ENCODE measurements around the gene ZNHIT2. TPM values are rescaled to one million over a fixed set of nuclear protein-coding genes. Genes with fewer than 3 reads are reported as not detected.

The ZNHIT2 gene
- total and polyA plus RNA-seq, 2 of the 13 experiments (the other 11 are each of a cell fraction or from before 2014, with no cell fraction given), result 1.1 to 6.5 TPM

DNA sequence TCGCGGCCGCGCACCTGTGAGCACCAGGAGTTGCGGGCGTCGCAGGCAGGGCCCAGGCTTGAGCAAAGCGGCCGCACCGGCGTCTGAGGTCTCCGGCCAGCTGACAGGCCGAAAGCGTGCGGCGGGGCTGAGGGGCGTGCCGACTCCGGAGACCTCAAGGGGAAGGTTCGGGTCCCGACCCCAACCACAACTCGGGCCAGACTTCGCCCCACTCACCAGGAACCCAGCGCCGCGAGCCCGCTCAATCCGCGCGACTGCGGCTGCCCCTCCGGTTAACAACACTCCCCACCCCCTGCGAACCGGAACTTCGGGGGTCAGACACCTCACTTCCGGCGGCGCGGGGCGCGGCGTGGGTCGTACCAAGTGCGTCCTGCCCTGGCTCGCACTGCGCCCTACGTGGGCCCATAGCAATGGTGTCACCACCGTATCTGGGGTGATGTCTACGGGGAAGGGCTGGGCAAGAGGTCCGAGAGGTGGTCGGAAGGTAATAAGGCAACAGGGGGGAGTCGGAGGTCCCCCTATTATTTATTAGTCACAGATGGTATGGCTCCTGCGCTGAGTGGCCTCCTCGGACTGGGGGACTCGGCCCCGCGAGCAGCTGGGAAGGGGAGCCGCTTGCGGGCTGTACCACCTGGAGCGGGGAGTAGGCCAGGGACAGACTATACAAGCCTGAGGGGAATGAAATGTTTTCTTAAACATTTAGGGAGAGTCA lies 16.9 kb upstream of the ZNHIT2 start, which contains the start of gene SYVN1 (continued):
- no peak for TF ChIP-seq ZNF614 (CRISPR knock-in tag; IDR thresholded peaks at IDR 0.05; ENCODE audit: borderline replicate concordance)
- TF ChIP-seq ZFP90 (CRISPR knock-in tag; IDR thresholded peaks at IDR 0.05; ENCODE audit: borderline replicate concordance), result peak; percentile 64
- TF ChIP-seq, protein P1, sequence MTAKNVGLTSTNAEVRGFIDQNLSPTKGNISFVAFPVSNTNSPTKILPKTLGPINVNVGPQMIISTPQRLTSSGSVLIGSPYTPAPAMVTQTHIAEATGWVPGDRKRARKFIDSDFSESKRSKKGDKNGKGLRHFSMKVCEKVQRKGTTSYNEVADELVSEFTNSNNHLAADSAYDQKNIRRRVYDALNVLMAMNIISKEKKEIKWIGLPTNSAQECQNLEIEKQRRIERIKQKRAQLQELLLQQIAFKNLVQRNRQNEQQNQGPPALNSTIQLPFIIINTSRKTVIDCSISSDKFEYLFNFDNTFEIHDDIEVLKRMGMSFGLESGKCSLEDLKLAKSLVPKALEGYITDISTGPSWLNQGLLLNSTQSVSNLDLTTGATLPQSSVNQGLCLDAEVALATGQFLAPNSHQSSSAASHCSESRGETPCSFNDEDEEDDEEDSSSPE (CRISPR knock-in tag; IDR thresholded peaks at IDR 0.05), result peak; percentile 53; the same call in 1 of the 2 replicates
- TF ChIP-seq, protein P2, sequence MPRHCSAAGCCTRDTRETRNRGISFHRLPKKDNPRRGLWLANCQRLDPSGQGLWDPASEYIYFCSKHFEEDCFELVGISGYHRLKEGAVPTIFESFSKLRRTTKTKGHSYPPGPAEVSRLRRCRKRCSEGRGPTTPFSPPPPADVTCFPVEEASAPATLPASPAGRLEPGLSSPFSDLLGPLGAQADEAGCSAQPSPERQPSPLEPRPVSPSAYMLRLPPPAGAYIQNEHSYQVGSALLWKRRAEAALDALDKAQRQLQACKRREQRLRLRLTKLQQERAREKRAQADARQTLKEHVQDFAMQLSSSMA (CRISPR knock-in tag; IDR thresholded peaks at IDR 0.05), result peak; percentile 46; the same call in 1 of the 2 replicates
- no peak for TF ChIP-seq LCORL (IDR thresholded peaks at IDR 0.05)
- TF ChIP-seq LCORL (CRISPR knock-in tag; IDR thresholded peaks at IDR 0.05), result peak; percentile 51; the same call in 1 of the 2 replicates
- TF ChIP-seq NCOA2 (CRISPR knock-in tag; IDR thresholded peaks at IDR 0.05), result no peak; the same call in 1 of the 2 replicates
- TF ChIP-seq MYNN (CRISPR knock-in tag; IDR thresholded peaks at IDR 0.05; ENCODE audit: low read depth), result no peak
- TF ChIP-seq ZNF432 (CRISPR knock-in tag; IDR thresholded peaks at IDR 0.05; ENCODE audit: borderline replicate concordance), result no peak
- TF ChIP-seq, protein P3, sequence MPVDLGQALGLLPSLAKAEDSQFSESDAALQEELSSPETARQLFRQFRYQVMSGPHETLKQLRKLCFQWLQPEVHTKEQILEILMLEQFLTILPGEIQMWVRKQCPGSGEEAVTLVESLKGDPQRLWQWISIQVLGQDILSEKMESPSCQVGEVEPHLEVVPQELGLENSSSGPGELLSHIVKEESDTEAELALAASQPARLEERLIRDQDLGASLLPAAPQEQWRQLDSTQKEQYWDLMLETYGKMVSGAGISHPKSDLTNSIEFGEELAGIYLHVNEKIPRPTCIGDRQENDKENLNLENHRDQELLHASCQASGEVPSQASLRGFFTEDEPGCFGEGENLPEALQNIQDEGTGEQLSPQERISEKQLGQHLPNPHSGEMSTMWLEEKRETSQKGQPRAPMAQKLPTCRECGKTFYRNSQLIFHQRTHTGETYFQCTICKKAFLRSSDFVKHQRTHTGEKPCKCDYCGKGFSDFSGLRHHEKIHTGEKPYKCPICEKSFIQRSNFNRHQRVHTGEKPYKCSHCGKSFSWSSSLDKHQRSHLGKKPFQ (CRISPR knock-in tag; IDR thresholded peaks at IDR 0.05; ENCODE audit: insufficient replicate concordance), result no peak
- TF ChIP-seq ZNF567 (CRISPR knock-in tag; IDR thresholded peaks at IDR 0.05; ENCODE audit: borderline replicate concordance), result no peak
- TF ChIP-seq, protein P4, sequence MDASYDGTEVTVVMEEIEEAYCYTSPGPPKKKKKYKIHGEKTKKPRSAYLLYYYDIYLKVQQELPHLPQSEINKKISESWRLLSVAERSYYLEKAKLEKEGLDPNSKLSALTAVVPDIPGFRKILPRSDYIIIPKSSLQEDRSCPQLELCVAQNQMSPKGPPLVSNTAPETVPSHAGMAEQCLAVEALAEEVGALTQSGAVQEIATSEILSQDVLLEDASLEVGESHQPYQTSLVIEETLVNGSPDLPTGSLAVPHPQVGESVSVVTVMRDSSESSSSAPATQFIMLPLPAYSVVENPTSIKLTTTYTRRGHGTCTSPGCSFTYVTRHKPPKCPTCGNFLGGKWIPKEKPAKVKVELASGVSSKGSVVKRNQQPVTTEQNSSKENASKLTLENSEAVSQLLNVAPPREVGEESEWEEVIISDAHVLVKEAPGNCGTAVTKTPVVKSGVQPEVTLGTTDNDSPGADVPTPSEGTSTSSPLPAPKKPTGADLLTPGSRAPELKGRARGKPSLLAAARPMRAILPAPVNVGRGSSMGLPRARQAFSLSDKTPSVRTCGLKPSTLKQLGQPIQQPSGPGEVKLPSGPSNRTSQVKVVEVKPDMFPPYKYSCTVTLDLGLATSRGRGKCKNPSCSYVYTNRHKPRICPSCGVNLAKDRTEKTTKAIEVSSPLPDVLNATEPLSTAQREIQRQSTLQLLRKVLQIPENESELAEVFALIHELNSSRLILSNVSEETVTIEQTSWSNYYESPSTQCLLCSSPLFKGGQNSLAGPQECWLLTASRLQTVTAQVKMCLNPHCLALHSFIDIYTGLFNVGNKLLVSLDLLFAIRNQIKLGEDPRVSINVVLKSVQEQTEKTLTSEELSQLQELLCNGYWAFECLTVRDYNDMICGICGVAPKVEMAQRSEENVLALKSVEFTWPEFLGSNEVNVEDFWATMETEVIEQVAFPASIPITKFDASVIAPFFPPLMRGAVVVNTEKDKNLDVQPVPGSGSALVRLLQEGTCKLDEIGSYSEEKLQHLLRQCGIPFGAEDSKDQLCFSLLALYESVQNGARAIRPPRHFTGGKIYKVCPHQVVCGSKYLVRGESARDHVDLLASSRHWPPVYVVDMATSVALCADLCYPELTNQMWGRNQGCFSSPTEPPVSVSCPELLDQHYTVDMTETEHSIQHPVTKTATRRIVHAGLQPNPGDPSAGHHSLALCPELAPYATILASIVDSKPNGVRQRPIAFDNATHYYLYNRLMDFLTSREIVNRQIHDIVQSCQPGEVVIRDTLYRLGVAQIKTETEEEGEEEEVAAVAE (CRISPR knock-in tag; IDR thresholded peaks at IDR 0.05; ENCODE audit: borderline replicate concordance), result peak; percentile 56; the same call in 1 of the 2 replicates
- TF ChIP-seq, protein P5, sequence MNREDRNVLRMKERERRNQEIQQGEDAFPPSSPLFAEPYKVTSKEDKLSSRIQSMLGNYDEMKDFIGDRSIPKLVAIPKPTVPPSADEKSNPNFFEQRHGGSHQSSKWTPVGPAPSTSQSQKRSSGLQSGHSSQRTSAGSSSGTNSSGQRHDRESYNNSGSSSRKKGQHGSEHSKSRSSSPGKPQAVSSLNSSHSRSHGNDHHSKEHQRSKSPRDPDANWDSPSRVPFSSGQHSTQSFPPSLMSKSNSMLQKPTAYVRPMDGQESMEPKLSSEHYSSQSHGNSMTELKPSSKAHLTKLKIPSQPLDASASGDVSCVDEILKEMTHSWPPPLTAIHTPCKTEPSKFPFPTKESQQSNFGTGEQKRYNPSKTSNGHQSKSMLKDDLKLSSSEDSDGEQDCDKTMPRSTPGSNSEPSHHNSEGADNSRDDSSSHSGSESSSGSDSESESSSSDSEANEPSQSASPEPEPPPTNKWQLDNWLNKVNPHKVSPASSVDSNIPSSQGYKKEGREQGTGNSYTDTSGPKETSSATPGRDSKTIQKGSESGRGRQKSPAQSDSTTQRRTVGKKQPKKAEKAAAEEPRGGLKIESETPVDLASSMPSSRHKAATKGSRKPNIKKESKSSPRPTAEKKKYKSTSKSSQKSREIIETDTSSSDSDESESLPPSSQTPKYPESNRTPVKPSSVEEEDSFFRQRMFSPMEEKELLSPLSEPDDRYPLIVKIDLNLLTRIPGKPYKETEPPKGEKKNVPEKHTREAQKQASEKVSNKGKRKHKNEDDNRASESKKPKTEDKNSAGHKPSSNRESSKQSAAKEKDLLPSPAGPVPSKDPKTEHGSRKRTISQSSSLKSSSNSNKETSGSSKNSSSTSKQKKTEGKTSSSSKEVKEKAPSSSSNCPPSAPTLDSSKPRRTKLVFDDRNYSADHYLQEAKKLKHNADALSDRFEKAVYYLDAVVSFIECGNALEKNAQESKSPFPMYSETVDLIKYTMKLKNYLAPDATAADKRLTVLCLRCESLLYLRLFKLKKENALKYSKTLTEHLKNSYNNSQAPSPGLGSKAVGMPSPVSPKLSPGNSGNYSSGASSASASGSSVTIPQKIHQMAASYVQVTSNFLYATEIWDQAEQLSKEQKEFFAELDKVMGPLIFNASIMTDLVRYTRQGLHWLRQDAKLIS (CRISPR knock-in tag; IDR thresholded peaks at IDR 0.05), result 0 out of 2 replicates have a peak, but pooled peaks have one; percentile 40
- TF ChIP-seq HNRNPL (IDR thresholded peaks at IDR 0.05; ENCODE audit: low read depth, low read length), result 0 out of 2 replicates have a peak, but pooled peaks have one; percentile 40
- TF ChIP-seq NCOA5 (CRISPR knock-in tag; IDR thresholded peaks at IDR 0.05), result no peak
- TF ChIP-seq ZNF256 (CRISPR knock-in tag; conservative IDR thresholded peaks at IDR 0.05), result no peak; the same call in 1 of the 2 replicates
